GM19238 (cell line): ENCODE data around the gene RAET1G.
"Not testable (repeated sequence)": the region's sequence is repeated elsewhere in the genome, so short reads cannot be mapped to it uniquely, and the experiment has no call there.

Source experiments
- DNase-seq: peaks from one replicate; pipeline ENCODE4 v3.0.0; 2011; ENCODE audit warnings: low spot score; ENCODE audit not compliant: insufficient read length

RAET1G gene, protein sequence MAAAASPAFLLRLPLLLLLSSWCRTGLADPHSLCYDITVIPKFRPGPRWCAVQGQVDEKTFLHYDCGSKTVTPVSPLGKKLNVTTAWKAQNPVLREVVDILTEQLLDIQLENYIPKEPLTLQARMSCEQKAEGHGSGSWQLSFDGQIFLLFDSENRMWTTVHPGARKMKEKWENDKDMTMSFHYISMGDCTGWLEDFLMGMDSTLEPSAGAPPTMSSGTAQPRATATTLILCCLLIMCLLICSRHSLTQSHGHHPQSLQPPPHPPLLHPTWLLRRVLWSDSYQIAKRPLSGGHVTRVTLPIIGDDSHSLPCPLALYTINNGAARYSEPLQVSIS

DNA sequence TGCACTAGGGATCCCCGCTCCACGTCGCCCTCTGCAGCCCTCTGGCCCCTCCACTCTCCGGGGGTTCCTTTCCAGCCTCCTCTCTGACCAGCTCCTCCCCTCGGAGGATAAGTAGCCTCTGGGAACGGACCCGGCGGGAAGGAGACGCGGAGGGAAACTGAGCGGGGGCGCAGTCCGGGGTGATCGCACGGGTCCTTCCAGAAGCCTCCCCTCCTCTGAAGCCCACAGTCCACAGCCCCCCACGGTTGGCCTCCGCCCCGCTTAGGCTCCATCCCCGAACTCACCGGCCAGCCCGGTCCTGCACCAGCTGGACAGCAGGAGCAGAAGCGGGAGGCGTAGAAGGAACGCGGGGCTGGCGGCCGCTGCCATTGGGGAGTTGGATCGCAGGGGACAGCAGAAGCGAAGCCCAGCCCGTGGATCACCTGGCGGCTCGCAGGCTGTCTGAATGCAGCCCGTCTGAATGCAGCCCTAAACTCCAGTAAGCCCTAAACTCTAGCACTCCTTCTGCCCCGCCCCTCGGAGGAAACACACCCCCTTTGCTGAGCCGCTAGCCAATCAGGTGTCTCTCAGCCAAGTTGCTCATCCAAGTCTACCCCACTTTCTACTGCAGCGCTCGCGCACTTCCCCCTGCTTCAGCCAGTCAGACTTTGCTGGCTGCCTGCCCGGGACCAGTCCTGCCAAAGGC is at the start of gene RAET1G:
Gene RAET1G (minus strand): TSS at position 480 of the 685 bp plus-strand sequence. CDS start 111 bp downstream, at position 369.
- DNase-seq: no peak

- no peak for DNase-seq
Measured at GRCh38 chr6:149969635-149970034, 46.7 kb upstream of the RAET1G start.

- DNase-seq: not testable (repeated sequence)
Measured at GRCh38 chr6:149968909-149969308, 46.0 kb upstream of the RAET1G start.

GRCh38 chr6:149967999-149968398 is 45.1 kb upstream of the RAET1G start:
- not testable (repeated sequence) for DNase-seq

- no peak for DNase-seq
Measured at GRCh38 chr6:149967591-149967990, 44.7 kb upstream of the RAET1G start.

DNA sequence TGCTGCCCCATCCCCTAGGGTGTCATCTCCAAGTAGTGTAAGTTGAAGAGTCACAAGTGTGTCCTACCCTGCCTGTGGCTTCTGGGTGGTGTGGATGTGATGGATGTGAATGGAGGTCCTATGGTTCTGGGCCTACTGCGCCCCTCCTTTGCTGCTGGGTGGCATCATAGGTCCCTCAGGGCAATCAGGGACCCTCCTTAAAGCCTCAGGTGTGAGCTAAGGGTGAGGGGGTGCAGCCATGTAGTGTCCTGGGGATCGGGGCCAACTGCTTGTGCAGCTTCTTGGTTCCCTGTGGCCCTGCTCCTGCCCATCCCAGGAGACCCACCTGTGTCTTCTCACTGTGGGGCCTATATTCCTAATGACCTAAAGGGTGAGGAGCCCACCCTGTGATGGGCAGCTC is 43.4 kb upstream of the RAET1G start:
- not testable (repeated sequence) for DNase-seq

GRCh38 chr6:149965194-149966020 is 42.5 kb upstream of the RAET1G start:
- DNase-seq: no peak

DNA sequence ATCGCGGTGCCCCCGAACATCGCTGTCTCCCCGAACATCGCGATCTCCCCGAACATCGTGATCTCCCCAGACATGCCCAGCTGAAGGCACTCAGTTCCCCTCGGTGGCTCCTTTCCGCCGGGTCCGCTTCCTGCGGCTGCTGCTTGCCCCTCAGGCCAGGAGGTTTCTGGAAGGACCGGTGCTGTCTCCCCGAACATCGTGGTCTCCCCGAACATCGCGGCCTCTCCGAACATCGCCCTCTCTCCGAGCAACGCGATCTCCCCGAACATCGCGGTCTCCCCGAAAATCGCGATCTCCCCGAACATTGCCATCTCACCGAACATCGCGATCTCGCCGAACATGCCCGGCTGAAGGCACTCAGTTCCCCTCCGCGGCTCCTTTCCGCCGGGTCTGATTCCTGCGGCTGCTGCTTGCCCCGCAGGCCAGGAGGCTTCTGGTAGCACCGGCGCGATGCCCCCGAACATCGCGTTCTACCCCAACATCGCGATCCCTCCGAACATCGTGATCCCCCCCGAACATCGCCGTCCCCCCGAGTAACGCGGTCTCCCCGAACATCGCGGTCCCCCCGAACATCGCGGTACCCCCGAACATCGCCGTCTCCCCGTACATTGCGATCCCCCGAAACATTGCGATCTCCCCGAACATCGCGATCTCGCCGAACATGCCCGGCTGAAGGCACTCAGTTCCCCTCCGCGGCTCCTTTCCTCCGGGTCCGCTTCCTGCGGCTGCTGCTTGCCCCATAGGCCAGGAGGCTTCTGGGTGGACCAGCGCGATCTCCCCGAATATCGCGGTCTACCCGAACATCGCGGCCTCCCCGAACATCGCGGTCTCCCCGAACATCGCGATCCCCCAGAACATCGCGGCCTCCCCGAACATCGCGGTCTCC is 41.6 kb upstream of the RAET1G start:
- no peak for DNase-seq

DNA sequence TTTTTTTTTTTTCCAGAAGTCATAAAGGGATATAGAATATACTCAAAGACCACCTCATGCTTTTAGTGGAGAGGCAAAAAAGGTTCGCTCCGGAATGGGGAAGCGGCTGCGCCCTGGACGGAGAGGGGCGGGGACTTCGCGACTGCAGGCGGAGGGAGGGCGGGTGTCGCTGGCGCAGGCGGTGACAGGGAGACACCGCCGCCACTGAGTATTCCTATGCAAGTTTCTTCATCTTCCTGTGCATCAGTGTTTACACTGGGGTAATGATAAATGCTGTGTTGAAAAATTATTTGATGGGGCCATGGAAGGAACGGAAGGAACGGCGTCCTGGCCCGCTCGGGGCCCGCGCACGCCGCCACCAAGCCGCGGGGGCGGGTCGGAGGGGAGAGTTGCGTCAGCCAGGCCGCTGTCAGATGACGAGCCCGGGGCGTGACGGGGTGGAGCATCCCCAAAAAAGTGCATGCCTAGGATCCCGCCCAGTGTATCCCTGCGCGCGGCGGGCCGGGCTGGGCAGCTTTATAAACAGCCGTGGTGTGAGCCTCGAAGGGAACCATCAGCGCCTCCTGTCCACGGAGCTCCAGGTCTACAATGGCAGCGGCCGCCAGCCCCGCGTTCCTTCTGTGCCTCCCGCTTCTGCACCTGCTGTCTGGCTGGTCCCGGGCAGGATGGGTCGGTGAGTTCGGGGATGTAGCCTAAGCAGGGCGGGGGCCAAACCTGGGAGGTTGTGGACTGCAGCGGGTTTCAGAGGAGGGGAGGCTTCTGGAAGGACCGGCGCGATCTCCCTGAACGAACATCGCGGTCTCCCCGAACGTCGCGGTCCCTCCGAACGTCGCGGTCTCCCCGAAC is 40.8 kb upstream of the RAET1G start, which contains the start of gene ULBP1:
Gene ULBP1 (plus strand): TSS at position 482 of the 846 bp plus-strand sequence. CDS start 107 bp downstream, at position 589.
- DNase-seq: no peak

DNA sequence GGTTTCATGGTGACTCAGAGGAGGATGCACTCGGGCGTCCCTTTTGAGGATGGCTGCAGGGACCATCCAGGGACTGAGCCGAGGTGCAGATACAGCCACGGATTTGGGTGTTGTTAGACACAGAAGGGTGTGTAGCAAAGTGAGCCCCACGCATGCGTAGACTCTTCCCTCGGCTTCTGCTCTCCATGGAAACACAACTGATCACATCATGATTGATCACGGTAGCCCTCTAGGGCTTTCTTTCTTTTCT is 40.2 kb upstream of the RAET1G start:
- no peak for DNase-seq

- no peak for DNase-seq
Measured at GRCh38 chr6:149962461-149963211, 39.7 kb upstream of the RAET1G start.

DNA sequence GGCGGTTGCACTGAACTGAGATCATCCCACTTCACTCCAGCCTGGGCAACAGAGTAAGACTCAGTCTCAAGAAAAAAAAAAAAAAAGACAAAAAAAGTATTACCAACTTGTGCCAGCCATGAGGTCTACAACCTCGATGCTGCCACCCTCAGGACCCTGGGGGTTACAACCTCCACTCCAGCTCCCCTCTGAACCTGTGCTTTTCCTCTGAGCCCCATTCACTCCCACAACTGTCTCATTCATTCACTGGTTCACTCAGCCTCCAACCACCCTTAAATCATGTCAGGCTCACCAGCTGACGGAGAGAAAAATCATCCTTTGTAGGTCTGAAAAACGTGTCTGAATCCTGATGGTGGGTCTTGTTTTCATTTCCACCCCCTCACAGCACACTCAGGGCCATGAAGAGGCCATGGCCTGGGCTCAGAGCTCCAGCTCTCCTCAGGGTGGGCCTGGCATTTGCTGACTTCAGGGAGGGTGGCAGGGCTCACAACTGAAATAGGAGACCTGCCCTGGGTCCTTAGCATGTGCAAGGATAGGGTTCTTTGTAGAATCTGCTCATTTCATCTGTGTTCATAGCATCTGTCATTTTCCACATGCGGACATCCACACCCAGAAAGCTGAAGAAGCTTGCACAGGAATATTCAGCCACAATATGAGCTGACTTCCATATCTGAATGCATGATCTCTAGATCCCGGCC is 39.0 kb upstream of the RAET1G start:
- no peak for DNase-seq

DNA sequence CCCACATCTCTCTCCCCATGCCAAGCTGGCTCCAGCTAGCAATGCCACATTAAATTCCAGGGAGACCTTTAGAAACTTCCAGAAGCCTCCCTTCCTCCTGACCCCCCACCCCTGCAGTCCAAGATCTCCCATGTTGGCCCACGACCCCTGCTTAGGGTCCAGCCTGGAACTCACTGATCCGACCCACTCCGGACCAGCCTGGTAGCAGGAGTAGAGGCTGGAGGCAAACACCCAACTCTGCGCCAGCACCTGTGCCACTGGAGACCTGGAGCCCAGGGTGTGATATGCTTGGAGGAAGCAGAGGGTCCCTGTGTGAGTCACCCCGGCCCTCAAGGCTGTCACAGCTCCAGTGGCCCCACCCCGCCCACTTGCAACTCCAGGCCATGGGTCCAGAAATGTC is 37.6 kb upstream of the RAET1G start:
- no peak for DNase-seq

DNA sequence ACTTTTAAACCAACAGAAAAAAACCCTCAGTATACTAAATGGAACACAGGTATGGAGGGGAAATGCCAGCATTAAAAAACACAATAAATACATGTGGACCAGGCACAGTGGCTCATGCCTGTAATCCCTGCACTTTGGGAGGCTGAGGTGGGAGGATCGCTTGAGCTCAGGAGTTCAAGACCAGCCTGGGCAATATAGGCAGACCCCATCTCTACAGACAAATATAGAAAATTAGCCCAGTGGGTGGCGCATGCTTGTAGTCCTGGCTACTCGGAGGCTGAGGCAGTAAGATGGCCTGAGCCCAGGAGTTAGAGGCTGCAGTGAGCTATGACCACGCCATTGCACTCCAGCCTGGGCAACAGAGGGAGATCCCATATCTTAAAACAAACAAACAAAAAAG is 36.9 kb upstream of the RAET1G start:
- DNase-seq: not testable (repeated sequence)

DNA sequence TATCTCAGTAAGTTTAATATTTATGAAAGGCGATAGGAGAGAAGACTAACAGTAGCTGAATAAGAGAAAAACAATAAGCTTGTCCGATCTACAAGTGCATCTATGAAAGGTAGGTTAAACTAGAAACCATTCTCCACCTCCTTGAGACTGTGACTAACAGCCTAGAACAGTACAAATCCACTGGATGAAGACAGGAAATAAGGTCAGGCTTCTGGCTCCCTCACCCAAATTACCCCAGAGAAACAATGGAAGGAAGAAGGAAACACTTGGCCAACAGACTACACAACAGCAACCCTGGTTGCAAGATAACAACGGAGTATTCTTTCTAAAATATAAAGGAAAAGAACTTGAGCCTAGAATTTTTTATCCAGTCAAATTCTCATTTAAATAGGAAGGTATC is 35.2 kb upstream of the RAET1G start:
- DNase-seq: not testable (repeated sequence)

GRCh38 chr6:149955654-149956317 is 32.9 kb upstream of the RAET1G start:
- DNase-seq: not testable (repeated sequence)

DNA sequence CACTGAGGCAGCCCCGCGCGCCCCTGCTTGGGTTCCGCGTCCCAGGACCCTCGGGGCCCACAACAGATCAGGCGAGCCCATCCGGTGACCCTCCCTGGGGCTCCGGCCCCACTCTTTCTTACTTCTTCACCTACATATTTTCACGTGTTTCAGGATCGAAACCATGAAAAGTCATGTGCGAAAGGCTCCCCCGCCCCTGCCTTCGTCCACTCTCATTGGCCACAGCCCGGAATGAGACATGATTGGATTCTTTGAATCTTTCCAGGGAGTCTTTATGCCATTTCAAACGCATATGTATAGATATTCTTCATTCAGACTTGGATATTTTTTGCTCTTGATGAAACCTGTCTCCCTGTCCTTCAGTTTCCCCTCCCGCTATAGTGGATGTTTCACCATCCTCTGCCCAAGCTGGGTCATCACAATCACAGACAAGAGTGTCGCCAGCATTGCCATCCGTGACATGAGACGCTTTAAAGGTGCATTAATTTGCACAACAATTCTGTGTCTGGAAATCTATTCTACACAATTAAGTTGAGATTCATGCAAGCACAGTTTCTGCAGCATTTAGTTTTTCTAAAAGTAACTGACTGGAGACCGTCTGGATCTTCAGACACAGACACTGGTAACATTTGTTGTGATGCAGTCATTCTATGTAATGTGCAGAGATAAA is 32.2 kb upstream of the RAET1G start:
- DNase-seq: not testable (repeated sequence)
